Measurements from ENCODE around the gene ZNF133. TPM values are rescaled to one million over a fixed set of nuclear protein-coding genes. Genes with fewer than 3 reads are reported as not detected.

The ZNF133 gene
- total RNA-seq, 1 donor from 2014 or later: 14.0 TPM

- TF ChIP-seq CTCF (IDR thresholded peaks at IDR 0.05): no peak
- H3K9me3 Mint-ChIP-seq (ENCODE audit: unreplicated experiment): no peaks in the 10 kb centered on the region
- H3K4me1 Mint-ChIP-seq (ENCODE audit: unreplicated experiment): no peaks in the 10 kb centered on the region
- H3K4me3 Mint-ChIP-seq (ENCODE audit: unreplicated experiment): no peak overlapping the region
- H3K27ac Mint-ChIP-seq (ENCODE audit: unreplicated experiment): no peak overlapping the region
- DNase-seq (ENCODE audit: extremely low spot score, unreplicated experiment): no peak
- peaks cover 9% of the 10 kb centered on the region for H3K27me3 Mint-ChIP-seq (ENCODE audit: unreplicated experiment)
- H3K36me3 Mint-ChIP-seq (ENCODE audit: unreplicated experiment): no peaks in the 10 kb centered on the region
Observed at GRCh38 chr20:18364768-18365167, 76.4 kb downstream of the ZNF133 start.

Other genes with a start within 250 kb of the ZNF133 start
- not detected in 2 replicates for gene OVOL2, start 230.6 kb upstream of the ZNF133 start, total RNA-seq
- gene KAT14, start 150.7 kb upstream of the ZNF133 start, total RNA-seq: 17.8 and 18.8 TPM in 2 replicates
- 11.8 and 13.0 TPM in 2 replicates for gene PET117, start 150.7 kb upstream of the ZNF133 start, total RNA-seq
- 1.9 and 2.4 TPM in 2 replicates for gene DZANK1, start 178.5 kb downstream of the ZNF133 start, total RNA-seq
- 9.4 and 9.5 TPM in 2 replicates for gene POLR3F, start 178.9 kb downstream of the ZNF133 start, total RNA-seq
- gene RBBP9, start 208.7 kb downstream of the ZNF133 start, total RNA-seq: 12.7 and 14.3 TPM in 2 replicates
- 30.5 and 36.8 TPM in 2 replicates for gene SEC23B, start 219.4 kb downstream of the ZNF133 start, total RNA-seq

Measured in osteocyte (in vitro differentiated cells).